ENCODE results near the gene TACO1. TPM values are rescaled to one million over a fixed set of nuclear protein-coding genes. Genes with fewer than 3 reads are reported as not detected.

The TACO1 gene
- total and polyA plus RNA-seq, 2 donors (not counting 3 experiments of a cell fraction or from before 2014, with no cell fraction given), result 24.7 to 31.7 TPM

GRCh38 chr17:63592797-63593196, 7.9 kb upstream of the TACO1 start:
- FAIRE-seq (no peak), DNase-seq (ENCODE audit: low read depth, low spot score) (no peak)
- H3K79me2 ChIP-seq (ENCODE audit: control insufficient read depth, insufficient read depth, low read length), result no peaks in the 10 kb centered on the region
- H3K36me3 ChIP-seq (ENCODE audit: control insufficient read depth in 2 of 2, extremely low read depth in 1 of 2, insufficient read depth in 2 of 2, low read length in 2 of 2), result peaks cover 15 to 28% of the 10 kb centered on the region in 2 experiments
- H3K4me1 ChIP-seq (ENCODE audit: control insufficient read depth, extremely low read depth, insufficient read depth, low read length), result peaks cover 14% of the 10 kb centered on the region
- no peak overlapping the region for H3K27ac ChIP-seq (ENCODE audit: insufficient read depth, low read depth, low read length)
- TF ChIP-seq MAX (IDR thresholded peaks at IDR 0.05; ENCODE audit: insufficient read depth, insufficient read length) (no peak), GATA2 (IDR thresholded peaks at IDR 0.05; ENCODE audit: insufficient read depth, insufficient read length, low read depth, low read length) (no peak), JUN (IDR thresholded peaks at IDR 0.05; ENCODE audit: borderline replicate concordance, insufficient read depth, insufficient read length, low read depth) (no peak), POLR2AphosphoS5 (IDR thresholded peaks at IDR 0.05; ENCODE audit: insufficient read depth, low read depth, low read length) (no peak), FOS (IDR thresholded peaks at IDR 0.05; ENCODE audit: borderline replicate concordance, insufficient read depth, low read length) (no peak), MYC (IDR thresholded peaks at IDR 0.05; ENCODE audit: low read depth, low read length) (no peak), EZH2 (IDR thresholded peaks at IDR 0.05; ENCODE audit: borderline replicate concordance, low read depth, low read length, severe bottlenecking) (no peak), POLR2A (IDR thresholded peaks at IDR 0.05; ENCODE audit: low read depth, low read length) (no peak), CTCF (IDR thresholded peaks at IDR 0.05; ENCODE audit: extremely low read depth in 1 of 2, insufficient read depth in 1 of 2, low read depth in 1 of 2, low read length in 2 of 2) (no peak)
- no peaks in the 10 kb centered on the region for H3K9me1 ChIP-seq (replicated peaks; ENCODE audit: control insufficient read depth, extremely low read depth, insufficient read depth, low read length)
- ChIA-PET POLR2A (no interaction called here), CTCF (interaction anchor here (1.3 to 2.8 kb wide), 3 partner anchors 13 to 167 kb away, joined by 3 to 13 read pairs (median 12); no protein-coding TSS in a partner anchor)
- intact Hi-C loops (cut with micrococcal nuclease), result no loop called here
- H3K4me2 ChIP-seq (ENCODE audit: insufficient read depth, low read length), result no peak overlapping the region
- no peak overlapping the region for H3K4me3 ChIP-seq (replicated peaks in 1 of 3; ENCODE audit: insufficient read depth in 1 of 3, low read depth in 1 of 3, low read length in 3 of 3)
- no peaks in the 10 kb centered on the region for H3K27me3 ChIP-seq (ENCODE audit: control insufficient read depth in 2 of 2, insufficient read depth in 2 of 2, low read length in 2 of 2)
- no TSS peak for BruUV-seq (replicated peaks)
- no peaks in the 10 kb centered on the region for H4K20me1 ChIP-seq (replicated peaks; ENCODE audit: control insufficient read depth, extremely low read depth, insufficient read depth, low read length)
- H3K9me3 ChIP-seq (replicated peaks; ENCODE audit: control insufficient read depth, insufficient read depth, low read length), result no peaks in the 10 kb centered on the region
- H2AFZ ChIP-seq (ENCODE audit: low read depth, low read length), result no peak overlapping the region
- dilution Hi-C loops (cut with MboI; ENCODE audit: extremely low pct_ligation_motif_present, low sequenced_read_pairs), result no loop called here
- H3K9ac ChIP-seq (replicated peaks; ENCODE audit: extremely low read depth, insufficient read depth, low read length), result no peak overlapping the region
